ENCODE measurements around the gene HSD17B1.

Gene HSD17B1

GRCh38 chr17:42526031-42526444, 26.7 kb upstream of the HSD17B1 start:
- no peak for TF ChIP-seq ZFX (IDR thresholded peaks at IDR 0.05)
- TF ChIP-seq, protein P1, sequence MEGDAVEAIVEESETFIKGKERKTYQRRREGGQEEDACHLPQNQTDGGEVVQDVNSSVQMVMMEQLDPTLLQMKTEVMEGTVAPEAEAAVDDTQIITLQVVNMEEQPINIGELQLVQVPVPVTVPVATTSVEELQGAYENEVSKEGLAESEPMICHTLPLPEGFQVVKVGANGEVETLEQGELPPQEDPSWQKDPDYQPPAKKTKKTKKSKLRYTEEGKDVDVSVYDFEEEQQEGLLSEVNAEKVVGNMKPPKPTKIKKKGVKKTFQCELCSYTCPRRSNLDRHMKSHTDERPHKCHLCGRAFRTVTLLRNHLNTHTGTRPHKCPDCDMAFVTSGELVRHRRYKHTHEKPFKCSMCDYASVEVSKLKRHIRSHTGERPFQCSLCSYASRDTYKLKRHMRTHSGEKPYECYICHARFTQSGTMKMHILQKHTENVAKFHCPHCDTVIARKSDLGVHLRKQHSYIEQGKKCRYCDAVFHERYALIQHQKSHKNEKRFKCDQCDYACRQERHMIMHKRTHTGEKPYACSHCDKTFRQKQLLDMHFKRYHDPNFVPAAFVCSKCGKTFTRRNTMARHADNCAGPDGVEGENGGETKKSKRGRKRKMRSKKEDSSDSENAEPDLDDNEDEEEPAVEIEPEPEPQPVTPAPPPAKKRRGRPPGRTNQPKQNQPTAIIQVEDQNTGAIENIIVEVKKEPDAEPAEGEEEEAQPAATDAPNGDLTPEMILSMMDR (conservative IDR thresholded peaks at IDR 0.05): no peak
- no peak overlapping the region for H3K27ac ChIP-seq

- H3K27ac ChIP-seq: no peak overlapping the region
- TF ChIP-seq, protein P1 (conservative IDR thresholded peaks at IDR 0.05): no peak
- no peak for TF ChIP-seq ZFX (IDR thresholded peaks at IDR 0.05)
Measured at GRCh38 chr17:42527932-42528331, 24.8 kb upstream of the HSD17B1 start.

GRCh38 chr17:42529061-42529460, 23.7 kb upstream of the HSD17B1 start:
- no peak for TF ChIP-seq ZFX (IDR thresholded peaks at IDR 0.05)
- TF ChIP-seq, protein P1 (conservative IDR thresholded peaks at IDR 0.05): no peak
- H3K27ac ChIP-seq: no peak overlapping the region

DNA sequence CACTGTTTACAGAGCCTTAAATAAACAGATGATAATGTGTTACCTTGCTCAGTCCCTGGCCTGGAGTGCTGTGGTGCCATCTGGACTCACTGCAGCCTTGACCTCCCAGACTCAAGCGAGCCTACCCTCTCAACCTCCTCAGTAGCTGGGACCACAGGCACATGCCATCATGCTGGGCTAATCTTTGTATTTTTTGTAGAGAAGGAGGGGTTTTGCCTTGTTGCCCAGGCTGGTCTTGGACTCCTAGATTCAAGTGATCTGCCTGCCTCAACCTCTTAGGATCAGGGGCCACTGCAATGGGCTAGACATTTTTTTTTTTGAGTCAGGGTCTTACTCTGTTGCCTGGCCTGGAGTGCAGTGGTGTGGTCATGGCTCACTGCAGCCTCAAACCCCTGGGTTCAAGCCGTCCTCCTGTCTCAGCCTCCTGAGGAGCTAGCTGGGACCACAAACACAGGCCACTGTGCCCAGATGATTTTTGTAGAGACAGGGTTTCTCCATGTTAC, 21.7 kb upstream of the HSD17B1 start:
- peak overlapping the region; percentile 45 for H3K27ac ChIP-seq

GRCh38 chr17:42531455-42532354, 21.0 kb upstream of the HSD17B1 start:
- TF ChIP-seq, protein P1 (conservative IDR thresholded peaks at IDR 0.05): no peak; the same call in 1 of the 2 replicates
- TF ChIP-seq ZFX (IDR thresholded peaks at IDR 0.05): no peak
- peak overlapping the region; percentile 45 for H3K27ac ChIP-seq

More for the DNA sequence above, 21.7 kb upstream of the HSD17B1 start:
- TF ChIP-seq, protein P1 (conservative IDR thresholded peaks at IDR 0.05): no peak
- TF ChIP-seq ZFX (IDR thresholded peaks at IDR 0.05): no peak

DNA sequence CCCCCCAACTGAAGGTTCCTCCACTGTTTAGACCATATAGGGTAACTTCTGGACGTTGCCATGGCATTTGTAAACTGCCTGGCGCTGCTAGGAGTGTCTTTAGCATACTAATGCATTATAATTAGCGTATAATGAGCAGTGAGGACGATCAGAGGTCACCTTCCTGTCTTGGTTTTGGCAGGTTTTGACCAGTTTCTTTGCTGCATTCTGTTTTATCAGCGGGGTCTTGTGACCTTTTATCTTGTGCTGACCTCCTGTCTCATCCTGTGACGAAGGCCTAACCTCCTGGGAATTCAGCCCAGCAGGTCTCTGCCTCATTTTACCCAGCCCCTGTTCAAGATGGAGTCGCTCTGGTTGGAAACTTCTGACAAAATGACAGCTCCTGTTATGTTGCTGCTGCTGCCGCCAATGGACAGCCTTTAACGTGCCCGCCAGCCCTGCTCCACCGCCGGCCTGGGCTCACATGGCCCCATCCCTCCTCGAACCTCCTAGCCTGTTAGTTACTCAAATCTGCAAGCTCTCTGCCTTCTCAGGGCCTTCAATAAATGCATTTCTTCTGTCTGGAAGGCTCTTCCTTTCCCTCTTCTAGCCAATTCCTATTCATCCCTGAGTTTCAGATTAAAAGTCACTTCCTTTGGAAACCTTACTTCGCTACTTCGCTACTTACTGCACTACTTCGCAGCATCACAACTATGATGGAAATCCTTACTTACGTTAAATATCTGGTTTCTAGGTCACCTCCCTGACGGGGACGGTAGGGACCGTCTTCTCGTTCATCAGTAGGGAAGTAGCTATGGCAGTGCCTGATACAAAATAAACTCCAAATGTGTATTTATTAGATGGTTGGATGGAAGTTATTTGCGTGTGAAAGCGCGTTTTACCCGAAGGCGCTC, 17.3 kb upstream of the HSD17B1 start:
- TF ChIP-seq, protein P1 (conservative IDR thresholded peaks at IDR 0.05): no peak
- no peak for TF ChIP-seq ZFX (IDR thresholded peaks at IDR 0.05)
- peak overlapping the region; percentile 93 for H3K27ac ChIP-seq

Measured in C4-2B (cell line).